Caco-2 (cell line): ENCODE measurements around the gene ZDHHC7. TPM values are rescaled to one million over a fixed set of nuclear protein-coding genes. Genes with fewer than 3 reads are reported as not detected.

Source experiments
- BruUV-seq: library from RNA; stranded (reverse); fragments of 400-500 nt; replicated peaks from 2 replicates; lab custom pipeline; 2021; lab: Mats Ljungman, UMichigan
- CTCF ChIA-PET: fragments of 300-600 bp; sonication (Branson Sonifier 250); formaldehyde crosslinking; loops from one replicate; lab custom pipeline; 2022; ENCODE audit warnings: antibody characterized with exemption; lab: Charles Lee
- POLR2A ChIA-PET: fragments of 300-600 bp; sonication (Branson Sonifier 250); formaldehyde crosslinking; loops from one replicate; lab custom pipeline; 2022; ENCODE audit warnings: antibody characterized with exemption; lab: Charles Lee
- DNase-seq, 2 experiments: peaks; one replicate each; pipeline versions ENCODE4 v3.0.0 to v3.0.0-alpha.2; 2020 to 2022
- H3K27me3 ChIP-seq: replicated peaks from 2 replicates; pipeline ENCODE4 v1.6.0; 2011; ENCODE audit warnings: low read length; ENCODE audit not compliant: control insufficient read depth, insufficient read depth
- H3K36me3 ChIP-seq: 2 replicates; pipeline ENCODE4 v1.5.1; 2011; ENCODE audit warnings: low read length; ENCODE audit not compliant: control insufficient read depth, insufficient read depth
- H3K4me1 ChIP-seq: fragments of 250-450 bp; sonication (Bioruptor Pico); 2 replicates; pipeline ENCODE4 v1.5.1; 2020; ENCODE audit warnings: mild to moderate bottlenecking
- H3K4me3 ChIP-seq: 2 replicates; pipeline ENCODE4 v1.5.1; 2011; ENCODE audit warnings: low read depth, mild to moderate bottlenecking, control low read depth, low read length
- H3K9me3 ChIP-seq: fragments of 250-450 bp; sonication (Bioruptor Pico); 2 replicates; pipeline ENCODE4 v1.5.1; 2020; ENCODE audit warnings: mild to moderate bottlenecking, moderate library complexity
- H3K27ac Mint-ChIP-seq: one replicate; pipeline ENCODE4 v1.8.0; 2022; ENCODE audit warnings: mixed read lengths; ENCODE audit not compliant: unreplicated experiment
- H3K27me3 Mint-ChIP-seq: one replicate; pipeline ENCODE4 v1.8.0; 2022; ENCODE audit warnings: mixed read lengths; ENCODE audit not compliant: insufficient read depth, unreplicated experiment
- H3K36me3 Mint-ChIP-seq: one replicate; pipeline ENCODE4 v1.8.0; 2022; ENCODE audit warnings: mild to moderate bottlenecking, mixed read lengths; ENCODE audit not compliant: insufficient read depth, unreplicated experiment
- H3K4me1 Mint-ChIP-seq: one replicate; pipeline ENCODE4 v1.8.0; 2022; ENCODE audit warnings: low read depth, mixed read lengths; ENCODE audit not compliant: unreplicated experiment
- H3K4me3 Mint-ChIP-seq: one replicate; pipeline ENCODE4 v1.8.0; 2022; ENCODE audit warnings: mild to moderate bottlenecking, moderate library complexity, mixed read lengths; ENCODE audit not compliant: unreplicated experiment
- H3K9me3 Mint-ChIP-seq: one replicate; pipeline ENCODE4 v1.8.0; 2022; ENCODE audit warnings: mixed read lengths; ENCODE audit not compliant: unreplicated experiment
- intact Hi-C: fragments of 100-400 bp; cut with micrococcal nuclease; formaldehyde crosslinking; loops from one replicate; pipeline ENCODE4 v1.10.0; 2022; ENCODE audit not compliant: unreplicated experiment
- total RNA-seq: library from RNA; stranded (reverse); gene quantifications from 2 replicates; pipeline ENCODE4 v1.2.3, GENCODE V29; 2022
- TF ChIP-seq, protein P1 (sequence below), 2 experiments: fragments of 200-600 bp in 1 of 2; IDR thresholded peaks; 1 replicate in 1 of 2; 2 replicates in 1 of 2; pipeline versions ENCODE4 v1.5.1 to v1.8.0; 2011 to 2022; ENCODE audit warnings: antibody characterized with exemption in 1 of 2, control low read depth in 1 of 2, inconsistent platforms in 1 of 2, low read depth in 1 of 2, low read length in 1 of 2, mild to moderate bottlenecking in 1 of 2, moderate library complexity in 1 of 2; ENCODE audit not compliant: insufficient read depth in 1 of 2, severe bottlenecking in 1 of 2, unreplicated experiment in 1 of 2

The ZDHHC7 gene
- total RNA-seq, 1 experiment from 2014 or later: 85.7 TPM

- Mint-ChIP-seq H3K4me3 (no peak overlapping the region), H3K9me3 (no peaks in the 10 kb centered on the region), H3K36me3 (no peaks in the 10 kb centered on the region), H3K27ac (no peak overlapping the region), H3K4me1 (peaks cover 7% of the 10 kb centered on the region), H3K27me3 (no peaks in the 10 kb centered on the region)
- Histone ChIP-seq H3K36me3 (no peaks in the 10 kb centered on the region), H3K4me1 (no peaks in the 10 kb centered on the region), H3K9me3 (no peaks in the 10 kb centered on the region), H3K4me3 (no peak overlapping the region), H3K27me3 (no peaks in the 10 kb centered on the region)
- intact Hi-C loops: no loop called here
- no peak for DNase-seq
- POLR2A ChIA-PET: no interaction called here
- TF ChIP-seq, protein P1, sequence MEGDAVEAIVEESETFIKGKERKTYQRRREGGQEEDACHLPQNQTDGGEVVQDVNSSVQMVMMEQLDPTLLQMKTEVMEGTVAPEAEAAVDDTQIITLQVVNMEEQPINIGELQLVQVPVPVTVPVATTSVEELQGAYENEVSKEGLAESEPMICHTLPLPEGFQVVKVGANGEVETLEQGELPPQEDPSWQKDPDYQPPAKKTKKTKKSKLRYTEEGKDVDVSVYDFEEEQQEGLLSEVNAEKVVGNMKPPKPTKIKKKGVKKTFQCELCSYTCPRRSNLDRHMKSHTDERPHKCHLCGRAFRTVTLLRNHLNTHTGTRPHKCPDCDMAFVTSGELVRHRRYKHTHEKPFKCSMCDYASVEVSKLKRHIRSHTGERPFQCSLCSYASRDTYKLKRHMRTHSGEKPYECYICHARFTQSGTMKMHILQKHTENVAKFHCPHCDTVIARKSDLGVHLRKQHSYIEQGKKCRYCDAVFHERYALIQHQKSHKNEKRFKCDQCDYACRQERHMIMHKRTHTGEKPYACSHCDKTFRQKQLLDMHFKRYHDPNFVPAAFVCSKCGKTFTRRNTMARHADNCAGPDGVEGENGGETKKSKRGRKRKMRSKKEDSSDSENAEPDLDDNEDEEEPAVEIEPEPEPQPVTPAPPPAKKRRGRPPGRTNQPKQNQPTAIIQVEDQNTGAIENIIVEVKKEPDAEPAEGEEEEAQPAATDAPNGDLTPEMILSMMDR (IDR thresholded peaks at IDR 0.05; ENCODE audit: insufficient read depth in 1 of 2, low read depth in 1 of 2, low read length in 1 of 2, severe bottlenecking in 1 of 2, unreplicated experiment in 1 of 2): no peak
- no TSS peak for BruUV-seq
- CTCF ChIA-PET: interaction anchor here (1.8 to 2.3 kb wide), 2 partner anchors 10 to 38 kb away, joined by 5 to 12 read pairs; no protein-coding TSS in a partner anchor
Observed at GRCh38 chr16:84963066-84963465, 48.3 kb downstream of the ZDHHC7 start.

DNA sequence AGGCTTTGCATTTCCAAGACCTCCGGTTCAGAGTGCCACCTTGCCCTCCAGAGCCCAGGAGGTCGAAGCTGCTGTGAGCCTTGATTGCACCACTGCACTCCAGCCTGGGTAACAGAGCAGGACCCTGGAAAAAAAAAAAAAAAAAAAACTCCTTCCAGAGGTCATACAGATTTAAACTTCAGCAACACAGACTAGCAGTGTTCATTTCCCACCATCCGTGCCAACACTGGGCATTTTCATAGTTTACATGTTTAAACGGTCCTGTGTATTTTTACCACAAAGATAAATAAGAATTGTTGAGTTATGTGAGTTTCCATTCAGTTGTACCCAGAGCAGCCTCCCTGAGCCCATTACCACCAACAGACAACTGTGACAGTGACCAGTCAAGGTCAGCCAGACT is 50.4 kb downstream of the ZDHHC7 start:
- Mint-ChIP-seq H3K27ac (no peak overlapping the region), H3K4me1 (peaks cover 7% of the 10 kb centered on the region), H3K4me3 (no peak overlapping the region), H3K9me3 (no peaks in the 10 kb centered on the region), H3K27me3 (no peaks in the 10 kb centered on the region), H3K36me3 (no peaks in the 10 kb centered on the region)
- DNase-seq: no peak
- Histone ChIP-seq H3K4me1 (no peaks in the 10 kb centered on the region), H3K27me3 (no peaks in the 10 kb centered on the region), H3K36me3 (no peaks in the 10 kb centered on the region), H3K9me3 (no peaks in the 10 kb centered on the region), H3K4me3 (no peak overlapping the region)
- ChIA-PET POLR2A (no interaction called here), CTCF (no interaction called here)
- TF ChIP-seq, protein P1 (IDR thresholded peaks at IDR 0.05; ENCODE audit: insufficient read depth in 1 of 2, low read depth in 1 of 2, low read length in 1 of 2, severe bottlenecking in 1 of 2, unreplicated experiment in 1 of 2): no peak
- intact Hi-C loops: no loop called here
- no TSS peak for BruUV-seq

GRCh38 chr16:84959784-84960417 is 51.4 kb downstream of the ZDHHC7 start:
- no peaks in the 10 kb centered on the region for H3K36me3 Mint-ChIP-seq
- H3K4me3 Mint-ChIP-seq: no peak overlapping the region
- H3K36me3 ChIP-seq: no peaks in the 10 kb centered on the region
- no peaks in the 10 kb centered on the region for H3K9me3 Mint-ChIP-seq
- H3K27me3 ChIP-seq: no peaks in the 10 kb centered on the region
- ChIA-PET POLR2A (no interaction called here), CTCF (no interaction called here)
- H3K27ac Mint-ChIP-seq: no peak overlapping the region
- H3K4me1 ChIP-seq: no peaks in the 10 kb centered on the region
- H3K4me3 ChIP-seq: no peak overlapping the region
- intact Hi-C loops: no loop called here
- no peak for DNase-seq
- TF ChIP-seq, protein P1 (IDR thresholded peaks at IDR 0.05; ENCODE audit: insufficient read depth in 1 of 2, low read depth in 1 of 2, low read length in 1 of 2, severe bottlenecking in 1 of 2, unreplicated experiment in 1 of 2): no peak
- H3K9me3 ChIP-seq: no peaks in the 10 kb centered on the region
- BruUV-seq: no TSS peak
- peaks cover 7% of the 10 kb centered on the region for H3K4me1 Mint-ChIP-seq
- no peaks in the 10 kb centered on the region for H3K27me3 Mint-ChIP-seq
